Measurements from ENCODE around the gene CEP135.
"Not testable (repeated sequence)": the region's sequence is repeated elsewhere in the genome, so short reads cannot be mapped to it uniquely, and the experiment has no call there.

The CEP135 gene

GRCh38 chr4:56058555-56058954, 109.8 kb downstream of the CEP135 start:
- H3K4me2 ChIP-seq (ENCODE audit: low read length): no peak overlapping the region
- no peak overlapping the region for H3K9ac ChIP-seq (ENCODE audit: low read depth, low read length)

GRCh38 chr4:56060036-56060435, 111.3 kb downstream of the CEP135 start:
- no peaks in the 10 kb centered on the region for H3K27me3 ChIP-seq (ENCODE audit: control insufficient read depth, insufficient read depth, low read length)
- H3K4me3 ChIP-seq (ENCODE audit: low read length): no peak overlapping the region
- no peak overlapping the region for H3K4me2 ChIP-seq (ENCODE audit: low read length)
- H3K9me3 ChIP-seq (replicated peaks; ENCODE audit: low read length): no peaks in the 10 kb centered on the region
- no peaks in the 10 kb centered on the region for H3K36me3 ChIP-seq (ENCODE audit: insufficient read depth, low read length)
- no peak overlapping the region for H3K9ac ChIP-seq (ENCODE audit: low read depth, low read length)
- no peaks in the 10 kb centered on the region for H3K4me1 ChIP-seq (ENCODE audit: control insufficient read depth, insufficient read depth, low read length)

More at GRCh38 chr4:56058555-56058954, 109.8 kb downstream of the CEP135 start:
- H3K36me3 ChIP-seq (ENCODE audit: insufficient read depth, low read length): no peaks in the 10 kb centered on the region
- H3K4me1 ChIP-seq (ENCODE audit: control insufficient read depth, insufficient read depth, low read length): no peaks in the 10 kb centered on the region
- no peak overlapping the region for H3K4me3 ChIP-seq (ENCODE audit: low read length)
- H3K9me3 ChIP-seq (replicated peaks; ENCODE audit: low read length): no peaks in the 10 kb centered on the region
- no peaks in the 10 kb centered on the region for H3K27me3 ChIP-seq (ENCODE audit: control insufficient read depth, insufficient read depth, low read length)

GRCh38 chr4:56062106-56062505, 113.4 kb downstream of the CEP135 start:
- Histone ChIP-seq H3K9ac (ENCODE audit: low read depth, low read length) (no peak overlapping the region), H3K36me3 (ENCODE audit: insufficient read depth, low read length) (no peaks in the 10 kb centered on the region), H3K27me3 (ENCODE audit: control insufficient read depth, insufficient read depth, low read length) (no peaks in the 10 kb centered on the region), H3K9me3 (replicated peaks; ENCODE audit: low read length) (no peaks in the 10 kb centered on the region), H3K4me1 (ENCODE audit: control insufficient read depth, insufficient read depth, low read length) (no peaks in the 10 kb centered on the region), H3K4me3 (ENCODE audit: low read length) (no peak overlapping the region), H3K4me2 (ENCODE audit: low read length) (no peak overlapping the region)

GRCh38 chr4:56062526-56063145, 113.9 kb downstream of the CEP135 start:
- no peak overlapping the region for H3K4me2 ChIP-seq (ENCODE audit: low read length)
- no peaks in the 10 kb centered on the region for H3K4me1 ChIP-seq (ENCODE audit: control insufficient read depth, insufficient read depth, low read length)
- H3K36me3 ChIP-seq (ENCODE audit: insufficient read depth, low read length): no peaks in the 10 kb centered on the region
- H3K27me3 ChIP-seq (ENCODE audit: control insufficient read depth, insufficient read depth, low read length): no peaks in the 10 kb centered on the region
- H3K9ac ChIP-seq (ENCODE audit: low read depth, low read length): no peak overlapping the region
- H3K9me3 ChIP-seq (replicated peaks; ENCODE audit: low read length): no peaks in the 10 kb centered on the region
- H3K4me3 ChIP-seq (ENCODE audit: low read length): no peak overlapping the region

GRCh38 chr4:56066493-56066892, 117.7 kb downstream of the CEP135 start:
- H3K9me3 ChIP-seq (replicated peaks; ENCODE audit: low read length): no peaks in the 10 kb centered on the region
- H3K36me3 ChIP-seq (ENCODE audit: insufficient read depth, low read length): no peaks in the 10 kb centered on the region
- peaks cover 3% of the 10 kb centered on the region for H3K27me3 ChIP-seq (ENCODE audit: control insufficient read depth, insufficient read depth, low read length)
- H3K4me2 ChIP-seq (ENCODE audit: low read length): no peak overlapping the region
- H3K4me1 ChIP-seq (ENCODE audit: control insufficient read depth, insufficient read depth, low read length): no peaks in the 10 kb centered on the region
- no peak overlapping the region for H3K9ac ChIP-seq (ENCODE audit: low read depth, low read length)
- H3K4me3 ChIP-seq (ENCODE audit: low read length): no peak overlapping the region

- Histone ChIP-seq H3K9ac (ENCODE audit: low read depth, low read length) (no peak overlapping the region), H3K4me1 (ENCODE audit: control insufficient read depth, insufficient read depth, low read length) (no peaks in the 10 kb centered on the region), H3K4me2 (ENCODE audit: low read length) (no peak overlapping the region), H3K27me3 (ENCODE audit: control insufficient read depth, insufficient read depth, low read length) (peaks cover 3% of the 10 kb centered on the region), H3K9me3 (replicated peaks; ENCODE audit: low read length) (no peaks in the 10 kb centered on the region), H3K36me3 (ENCODE audit: insufficient read depth, low read length) (no peaks in the 10 kb centered on the region), H3K4me3 (ENCODE audit: low read length) (no peak overlapping the region)
These were observed 119.1 kb downstream of the CEP135 start for GRCh38 chr4:56067826-56068225.

GRCh38 chr4:56072730-56073129, 124.0 kb downstream of the CEP135 start:
- not testable (repeated sequence) for H3K36me3 ChIP-seq (ENCODE audit: insufficient read depth, low read length); H3K4me1 ChIP-seq (ENCODE audit: control insufficient read depth, insufficient read depth, low read length); H3K4me3 ChIP-seq (ENCODE audit: low read length); H3K9me3 ChIP-seq (replicated peaks; ENCODE audit: low read length); H3K27me3 ChIP-seq (ENCODE audit: control insufficient read depth, insufficient read depth, low read length); H3K9ac ChIP-seq (ENCODE audit: low read depth, low read length); H3K4me2 ChIP-seq (ENCODE audit: low read length)

- no peaks in the 10 kb centered on the region for H3K4me1 ChIP-seq (ENCODE audit: control insufficient read depth, insufficient read depth, low read length)
- no peak overlapping the region for H3K4me2 ChIP-seq (ENCODE audit: low read length)
- H3K27me3 ChIP-seq (ENCODE audit: control insufficient read depth, insufficient read depth, low read length): no peaks in the 10 kb centered on the region
- no peaks in the 10 kb centered on the region for H3K36me3 ChIP-seq (ENCODE audit: insufficient read depth, low read length)
- no peak overlapping the region for H3K9ac ChIP-seq (ENCODE audit: low read depth, low read length)
- H3K9me3 ChIP-seq (replicated peaks; ENCODE audit: low read length): no peaks in the 10 kb centered on the region
- H3K4me3 ChIP-seq (ENCODE audit: low read length): no peak overlapping the region
These were observed 128.9 kb downstream of the CEP135 start for GRCh38 chr4:56077676-56078075.

- Histone ChIP-seq H3K36me3 (ENCODE audit: insufficient read depth, low read length) (no peaks in the 10 kb centered on the region), H3K4me3 (ENCODE audit: low read length) (no peak overlapping the region), H3K9ac (ENCODE audit: low read depth, low read length) (no peak overlapping the region), H3K9me3 (replicated peaks; ENCODE audit: low read length) (no peaks in the 10 kb centered on the region), H3K4me2 (ENCODE audit: low read length) (no peak overlapping the region), H3K27me3 (ENCODE audit: control insufficient read depth, insufficient read depth, low read length) (no peaks in the 10 kb centered on the region), H3K4me1 (ENCODE audit: control insufficient read depth, insufficient read depth, low read length) (no peaks in the 10 kb centered on the region)
These were observed 130.1 kb downstream of the CEP135 start for GRCh38 chr4:56078866-56079265.

GRCh38 chr4:56080384-56080783, 131.6 kb downstream of the CEP135 start:
- H3K36me3 ChIP-seq (ENCODE audit: insufficient read depth, low read length): no peaks in the 10 kb centered on the region
- no peak overlapping the region for H3K9ac ChIP-seq (ENCODE audit: low read depth, low read length)
- no peak overlapping the region for H3K4me3 ChIP-seq (ENCODE audit: low read length)
- H3K4me1 ChIP-seq (ENCODE audit: control insufficient read depth, insufficient read depth, low read length): no peaks in the 10 kb centered on the region
- H3K4me2 ChIP-seq (ENCODE audit: low read length): no peak overlapping the region
- no peaks in the 10 kb centered on the region for H3K27me3 ChIP-seq (ENCODE audit: control insufficient read depth, insufficient read depth, low read length)
- no peaks in the 10 kb centered on the region for H3K9me3 ChIP-seq (replicated peaks; ENCODE audit: low read length)

GRCh38 chr4:56082829-56083228, 134.1 kb downstream of the CEP135 start:
- H3K4me3 ChIP-seq (ENCODE audit: low read length): no peak overlapping the region
- no peaks in the 10 kb centered on the region for H3K9me3 ChIP-seq (replicated peaks; ENCODE audit: low read length)
- H3K4me2 ChIP-seq (ENCODE audit: low read length): no peak overlapping the region
- no peaks in the 10 kb centered on the region for H3K4me1 ChIP-seq (ENCODE audit: control insufficient read depth, insufficient read depth, low read length)
- H3K36me3 ChIP-seq (ENCODE audit: insufficient read depth, low read length): no peaks in the 10 kb centered on the region
- no peak overlapping the region for H3K9ac ChIP-seq (ENCODE audit: low read depth, low read length)
- H3K27me3 ChIP-seq (ENCODE audit: control insufficient read depth, insufficient read depth, low read length): no peaks in the 10 kb centered on the region
